Uterus (tissue), 4 donors: ENCODE measurements around the gene HOXC6. TPM values are rescaled to one million over a fixed set of nuclear protein-coding genes. Genes with fewer than 3 reads are reported as not detected.

Experiments used
- DNase-seq, 2 donors: peaks; one replicate each; pipeline ENCODE4 v3.0.0-alpha.2; 2019 to 2020
- H3K27ac ChIP-seq, 2 donors: fragments of 200-600 bp; sonication (generic); 1 replicate in 1 of 2; 2 replicates in 1 of 2; pipeline ENCODE4 v1.5.1; 2016 to 2018
- H3K27me3 ChIP-seq, 2 donors: fragments of 200-600 bp; sonication (generic); one replicate each; pipeline ENCODE4 v1.5.1; 2018 to 2019; ENCODE audit warnings: control low read depth in 1 of 2
- H3K36me3 ChIP-seq, 2 donors: fragments of 200-600 bp; sonication (generic); one replicate each; pipeline ENCODE4 v1.5.1; 2019; ENCODE audit warnings: control low read depth in 1 of 2
- H3K4me1 ChIP-seq, 2 donors: fragments of 200-600 bp; sonication (generic); one replicate each; pipeline ENCODE4 v1.5.1; 2018 to 2019; ENCODE audit warnings: control low read depth in 1 of 2
- H3K4me3 ChIP-seq, 2 donors: fragments of 200-600 bp; sonication (generic); 1 replicate in 1 of 2; 2 replicates in 1 of 2; pipeline ENCODE4 v1.5.1; 2018 to 2019; ENCODE audit warnings: mild to moderate bottlenecking in 1 of 2
- H3K9me3 ChIP-seq, 2 donors: fragments of 200-600 bp; sonication (generic); one replicate each; pipeline ENCODE4 v1.5.1; 2019; ENCODE audit warnings: control low read depth in 1 of 2
- CTCF ChIP-seq, 4 experiments: fragments of 200-600 bp in 2 of 4; fragments of 450-650 bp in 2 of 4; sonication (generic) in 2 of 4; IDR thresholded peaks; one replicate each; pipeline ENCODE4 v1.5.1; 2016 to 2019; ENCODE audit warnings: antibody characterized with exemption in 4 of 4, mild to moderate bottlenecking in 2 of 4, moderate library complexity in 1 of 4
- POLR2A ChIP-seq, 2 donors: fragments of 450-650 bp; IDR thresholded peaks; one replicate each; pipeline ENCODE4 v1.6.1; 2016; ENCODE audit warnings: antibody characterized with exemption in 2 of 2, mild to moderate bottlenecking in 1 of 2, moderate library complexity in 1 of 2
- intact Hi-C: fragments of 100-400 bp; cut with DNase I; formaldehyde crosslinking; loops from one replicate; pipeline ENCODE4 v1.15.1; 2023; ENCODE audit warnings: low total_unique reads
- total RNA-seq, 4 donors: library from RNA; depleted of rRNA in 3 of 4; stranded (reverse); fragments of >200 nt in 3 of 4; gene quantifications; one replicate each; pipeline versions ENCODE4 v1.1.0 to v1.2.4, GENCODE V29; 2014 to 2023
- donor health status: DM: yes; HTN: yes; CAD: no.

Gene HOXC6
- total RNA-seq, 4 donors from 2014 or later: 1.2 to 20.4 (median 2.1) TPM; not detected in 1

- H3K36me3 ChIP-seq: no peaks in the 10 kb centered on the region
- peaks cover 23 to 35% of the 10 kb centered on the region in 2 donors for H3K27me3 ChIP-seq
- intact Hi-C loops: no loop called here
- peaks cover 0 to 5% of the 10 kb centered on the region in 2 donors for H3K4me1 ChIP-seq
- no peaks in the 10 kb centered on the region for H3K9me3 ChIP-seq
- no peak overlapping the region for H3K4me3 ChIP-seq
- no peak overlapping the region for H3K27ac ChIP-seq
- DNase-seq: no peak
- TF ChIP-seq CTCF (IDR thresholded peaks at IDR 0.05) (peak in 1 of 4 experiments; percentile 15), POLR2A (IDR thresholded peaks at IDR 0.05) (no peak)
These were observed 24.0 kb upstream of the HOXC6 start for GRCh38 chr12:54004063-54004840.

GRCh38 chr12:54004841-54005530, 23.3 kb upstream of the HOXC6 start:
- DNase-seq: no peak
- TF ChIP-seq POLR2A (IDR thresholded peaks at IDR 0.05) (no peak), CTCF (IDR thresholded peaks at IDR 0.05) (no peak)
- H3K27me3 ChIP-seq: peaks cover 17 to 36% of the 10 kb centered on the region in 2 donors
- no peak overlapping the region for H3K4me3 ChIP-seq
- H3K27ac ChIP-seq: no peak overlapping the region
- peaks cover 0 to 5% of the 10 kb centered on the region in 2 donors for H3K4me1 ChIP-seq
- H3K9me3 ChIP-seq: no peaks in the 10 kb centered on the region
- no peaks in the 10 kb centered on the region for H3K36me3 ChIP-seq
- intact Hi-C loops: loop anchor here (5.0 kb wide), 1 partner anchor 187 kb away; no protein-coding TSS in a partner anchor

- no peaks in the 10 kb centered on the region for H3K36me3 ChIP-seq
- no peak for DNase-seq
- intact Hi-C loops: loop anchor here (5.0 kb wide), 1 partner anchor 187 kb away; no protein-coding TSS in a partner anchor
- peaks cover 12 to 33% of the 10 kb centered on the region in 2 donors for H3K27me3 ChIP-seq
- no peak overlapping the region for H3K4me3 ChIP-seq
- no peak overlapping the region for H3K27ac ChIP-seq
- no peaks in the 10 kb centered on the region for H3K9me3 ChIP-seq
- peaks cover 0 to under 1% of the 10 kb centered on the region in 2 donors for H3K4me1 ChIP-seq
- no peak for TF ChIP-seq CTCF (IDR thresholded peaks at IDR 0.05)
- TF ChIP-seq POLR2A (IDR thresholded peaks at IDR 0.05): no peak
These were observed 22.7 kb upstream of the HOXC6 start for GRCh38 chr12:54005531-54005852.

- peaks cover 9 to 33% of the 10 kb centered on the region in 2 donors for H3K27me3 ChIP-seq
- intact Hi-C loops: loop anchor here (5.0 kb wide), 1 partner anchor 186 kb away; no protein-coding TSS in a partner anchor
- H3K27ac ChIP-seq: no peak overlapping the region
- H3K4me1 ChIP-seq: no peaks in the 10 kb centered on the region
- peak overlapping the region in 1 of 2 donors; percentile 14 for H3K4me3 ChIP-seq
- no peaks in the 10 kb centered on the region for H3K36me3 ChIP-seq
- DNase-seq: peak; percentile 87 to 92
- no peaks in the 10 kb centered on the region for H3K9me3 ChIP-seq
- TF ChIP-seq CTCF (IDR thresholded peaks at IDR 0.05) (peak; percentile 91 to 96 (median 94)), POLR2A (IDR thresholded peaks at IDR 0.05) (no peak)
These were observed 22.2 kb upstream of the HOXC6 start for GRCh38 chr12:54005853-54006558.
